ENCODE results near the gene SIT1.
A peak's percentile ranks its signal among the peaks of the same experiment; 100 is the strongest.

Gene SIT1

DNA sequence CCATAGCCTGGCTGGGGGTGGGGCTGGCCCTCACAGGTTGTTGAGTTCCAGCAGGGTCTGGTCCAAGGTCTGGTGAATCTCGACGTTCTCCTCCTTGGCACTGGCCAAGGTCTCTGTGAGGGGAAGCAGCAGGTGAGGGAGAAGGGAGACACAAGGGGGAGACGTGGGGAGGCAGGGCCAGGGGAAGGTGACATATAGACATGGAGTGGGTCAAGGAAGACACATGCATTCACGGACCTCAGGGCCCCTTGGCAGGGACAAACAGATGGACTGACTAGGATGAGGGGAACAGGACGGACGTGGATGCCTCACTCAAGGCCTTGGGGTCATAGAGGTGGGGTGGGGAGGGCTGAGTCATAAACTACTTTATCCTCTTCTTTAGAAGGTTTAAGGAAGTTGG lies 31.3 kb upstream of the SIT1 start:
- DNase-seq: no peak

DNA sequence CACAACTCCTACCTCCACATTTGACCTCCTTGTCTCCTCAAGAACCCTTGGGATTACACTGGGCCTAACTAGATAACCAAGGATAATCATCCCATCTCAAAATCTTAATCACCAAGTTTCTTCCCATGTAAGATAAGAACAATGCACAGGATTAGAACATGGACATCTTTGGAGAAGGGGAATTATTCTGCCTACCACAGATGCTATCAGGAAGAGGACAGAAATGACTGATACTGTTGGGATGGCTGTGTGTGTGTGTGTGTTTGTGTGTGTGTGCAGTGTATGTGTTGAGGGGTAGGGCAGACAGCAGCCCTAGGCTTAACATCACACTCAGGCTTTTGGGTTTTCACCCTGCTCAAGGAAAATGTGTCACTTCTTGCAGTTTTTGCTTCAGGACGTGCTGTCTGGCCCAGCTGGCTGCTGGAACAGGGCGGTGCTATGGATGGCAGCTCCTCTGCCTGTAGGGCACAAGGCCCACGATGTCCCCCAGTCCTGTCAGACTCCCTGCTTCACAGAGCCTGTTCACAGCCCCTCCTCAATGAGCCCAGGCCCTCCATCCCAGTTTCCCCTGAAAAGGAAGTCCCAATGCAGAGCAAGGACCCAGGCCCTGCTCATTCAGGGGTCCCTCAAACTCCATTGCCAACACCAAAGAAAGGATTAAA lies 30.7 kb upstream of the SIT1 start:
- DNase-seq: no peak

DNA sequence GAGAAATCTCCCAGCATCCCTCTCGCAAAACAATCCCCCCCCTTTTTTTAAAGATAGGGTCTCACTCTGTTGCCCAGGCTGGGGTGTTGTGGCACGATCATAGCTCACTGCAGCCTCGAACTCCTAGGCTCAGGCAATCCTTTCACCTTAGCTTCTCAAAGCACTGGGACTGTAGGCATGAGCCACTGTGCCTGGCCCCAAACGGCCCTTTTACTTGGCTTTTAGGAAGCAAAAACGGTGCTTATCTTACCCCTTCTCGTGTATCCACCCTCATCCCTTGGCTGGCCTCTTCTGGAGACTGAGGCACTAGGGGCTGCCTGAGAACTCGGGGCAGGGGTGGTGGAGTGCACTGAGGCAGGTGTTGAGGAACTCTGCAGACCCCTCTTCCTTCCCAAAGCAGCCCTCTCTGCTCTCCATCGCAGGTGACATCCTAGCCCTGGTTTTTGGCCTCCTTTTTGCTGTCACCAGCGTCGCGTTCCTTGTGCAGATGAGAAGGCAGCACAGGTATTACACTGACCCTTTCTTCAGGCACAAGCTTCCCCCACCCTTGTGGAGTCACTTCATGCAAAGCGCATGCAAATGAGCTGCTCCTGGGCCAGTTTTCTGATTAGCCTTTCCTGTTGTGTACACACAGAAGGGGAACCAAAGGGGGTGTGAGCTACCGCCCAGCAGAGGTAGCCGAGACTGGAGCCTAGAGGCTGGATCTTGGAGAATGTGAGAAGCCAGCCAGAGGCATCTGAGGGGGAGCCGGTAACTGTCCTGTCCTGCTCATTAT lies 29.8 kb upstream of the SIT1 start:
- no peak for DNase-seq

DNA sequence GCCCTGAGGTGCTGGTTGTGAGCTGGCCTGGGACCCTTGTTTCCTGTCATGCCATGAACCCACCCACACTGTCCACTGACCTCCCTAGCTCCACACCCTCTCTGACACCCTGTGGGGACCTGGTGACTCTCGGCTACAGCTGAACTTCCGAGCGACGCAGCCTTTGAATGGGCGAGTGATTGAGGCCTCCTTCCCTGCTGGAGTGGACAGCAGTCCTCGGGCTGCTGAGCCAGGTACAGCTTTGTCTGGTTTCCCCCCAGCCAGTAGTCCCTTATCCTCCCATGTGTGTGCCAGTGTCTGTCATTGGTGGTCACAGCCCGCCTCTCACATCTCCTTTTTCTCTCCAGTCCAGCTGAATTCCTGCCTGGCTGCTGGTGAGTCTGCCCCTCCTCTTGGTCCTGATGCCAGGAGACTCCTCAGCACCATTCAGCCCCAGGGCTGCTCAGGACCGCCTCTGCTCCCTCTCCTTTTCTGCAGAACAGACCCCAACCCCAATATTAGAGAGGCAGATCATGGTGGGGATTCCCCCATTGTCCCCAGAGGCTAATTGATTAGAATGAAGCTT lies 29.1 kb upstream of the SIT1 start:
- no peak for DNase-seq

DNA sequence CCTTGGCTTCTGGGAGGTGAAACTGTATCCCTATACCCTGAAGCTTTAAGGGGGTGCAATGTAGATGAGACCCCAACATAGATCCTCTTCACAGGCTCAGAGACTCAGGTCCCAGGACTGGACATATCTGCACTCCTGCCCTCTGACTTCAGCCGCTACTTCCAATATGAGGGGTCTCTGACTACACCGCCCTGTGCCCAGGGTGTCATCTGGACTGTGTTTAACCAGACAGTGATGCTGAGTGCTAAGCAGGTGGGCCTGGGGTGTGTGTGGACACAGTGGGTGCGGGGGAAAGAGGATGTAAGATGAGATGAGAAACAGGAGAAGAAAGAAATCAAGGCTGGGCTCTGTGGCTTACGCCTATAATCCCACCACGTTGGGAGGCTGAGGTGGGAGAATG lies 28.4 kb upstream of the SIT1 start:
- no peak for DNase-seq

DNA sequence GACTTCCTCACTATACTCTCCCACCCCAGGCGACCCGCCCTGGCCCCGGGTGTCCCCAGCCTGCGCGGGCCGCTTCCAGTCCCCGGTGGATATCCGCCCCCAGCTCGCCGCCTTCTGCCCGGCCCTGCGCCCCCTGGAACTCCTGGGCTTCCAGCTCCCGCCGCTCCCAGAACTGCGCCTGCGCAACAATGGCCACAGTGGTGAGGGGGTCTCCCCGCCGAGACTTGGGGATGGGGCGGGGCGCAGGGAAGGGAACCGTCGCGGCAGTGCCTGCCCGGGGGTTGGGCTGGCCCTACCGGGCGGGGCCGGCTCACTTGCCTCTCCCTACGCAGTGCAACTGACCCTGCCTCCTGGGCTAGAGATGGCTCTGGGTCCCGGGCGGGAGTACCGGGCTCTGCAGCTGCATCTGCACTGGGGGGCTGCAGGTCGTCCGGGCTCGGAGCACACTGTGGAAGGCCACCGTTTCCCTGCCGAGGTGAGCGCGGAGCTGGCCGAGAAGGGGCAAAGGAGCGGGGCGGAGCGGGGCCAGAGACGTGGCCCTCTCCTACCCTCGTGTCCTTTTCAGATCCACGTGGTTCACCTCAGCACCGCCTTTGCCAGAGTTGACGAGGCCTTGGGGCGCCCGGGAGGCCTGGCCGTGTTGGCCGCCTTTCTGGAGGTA lies 25.1 kb upstream of the SIT1 start:
- DNase-seq: no peak

DNA sequence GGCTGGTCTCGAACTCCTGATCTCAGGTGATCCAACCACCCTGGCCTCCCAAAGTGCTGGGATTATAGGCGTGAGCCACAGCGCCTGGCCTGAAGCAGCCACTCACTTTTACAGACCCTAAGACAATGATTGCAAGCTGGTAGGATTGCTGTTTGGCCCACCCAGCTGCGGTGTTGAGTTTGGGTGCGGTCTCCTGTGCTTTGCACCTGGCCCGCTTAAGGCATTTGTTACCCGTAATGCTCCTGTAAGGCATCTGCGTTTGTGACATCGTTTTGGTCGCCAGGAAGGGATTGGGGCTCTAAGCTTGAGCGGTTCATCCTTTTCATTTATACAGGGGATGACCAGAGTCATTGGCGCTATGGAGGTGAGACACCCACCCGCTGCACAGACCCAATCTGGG lies 24.5 kb upstream of the SIT1 start:
- DNase-seq: no peak

DNA sequence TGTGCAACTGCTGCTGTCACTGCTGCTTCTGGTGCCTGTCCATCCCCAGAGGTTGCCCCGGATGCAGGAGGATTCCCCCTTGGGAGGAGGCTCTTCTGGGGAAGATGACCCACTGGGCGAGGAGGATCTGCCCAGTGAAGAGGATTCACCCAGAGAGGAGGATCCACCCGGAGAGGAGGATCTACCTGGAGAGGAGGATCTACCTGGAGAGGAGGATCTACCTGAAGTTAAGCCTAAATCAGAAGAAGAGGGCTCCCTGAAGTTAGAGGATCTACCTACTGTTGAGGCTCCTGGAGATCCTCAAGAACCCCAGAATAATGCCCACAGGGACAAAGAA lies 23.3 kb upstream of the SIT1 start:
- no peak for DNase-seq

DNA sequence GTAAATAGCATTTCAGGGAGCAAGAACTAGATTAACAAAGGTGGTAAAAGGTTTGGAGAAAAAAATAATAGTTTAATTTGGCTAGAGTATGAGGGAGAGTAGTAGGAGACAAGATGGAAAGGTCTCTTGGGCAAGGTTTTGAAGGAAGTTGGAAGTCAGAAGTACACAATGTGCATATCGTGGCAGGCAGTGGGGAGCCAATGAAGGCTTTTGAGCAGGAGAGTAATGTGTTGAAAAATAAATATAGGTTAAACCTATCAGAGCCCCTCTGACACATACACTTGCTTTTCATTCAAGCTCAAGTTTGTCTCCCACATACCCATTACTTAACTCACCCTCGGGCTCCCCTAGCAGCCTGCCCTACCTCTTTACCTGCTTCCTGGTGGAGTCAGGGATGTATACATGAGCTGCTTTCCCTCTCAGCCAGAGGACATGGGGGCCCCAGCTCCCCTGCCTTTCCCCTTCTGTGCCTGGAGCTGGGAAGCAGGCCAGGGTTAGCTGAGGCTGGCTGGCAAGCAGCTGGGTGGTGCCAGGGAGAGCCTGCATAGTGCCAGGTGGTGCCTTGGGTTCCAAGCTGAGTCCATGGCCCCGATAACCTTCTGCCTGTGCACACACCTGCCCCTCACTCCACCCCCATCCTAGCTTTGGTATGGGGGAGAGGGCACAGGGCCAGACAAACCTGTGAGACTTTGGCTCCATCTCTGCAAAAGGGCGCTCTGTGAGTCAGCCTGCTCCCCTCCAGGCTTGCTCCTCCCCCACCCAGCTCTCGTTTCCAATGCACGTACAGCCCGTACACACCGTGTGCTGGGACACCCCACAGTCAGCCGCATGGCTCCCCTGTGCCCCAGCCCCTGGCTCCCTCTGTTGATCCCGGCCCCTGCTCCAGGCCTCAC lies 22.6 kb upstream of the SIT1 start, which contains the start of gene CA9:
Gene CA9, plus strand, starts transcription at position 797 of the 893 bp plus-strand sequence. Its CDS starts 32 bp downstream, at position 829.
- DNase-seq: no peak

DNA sequence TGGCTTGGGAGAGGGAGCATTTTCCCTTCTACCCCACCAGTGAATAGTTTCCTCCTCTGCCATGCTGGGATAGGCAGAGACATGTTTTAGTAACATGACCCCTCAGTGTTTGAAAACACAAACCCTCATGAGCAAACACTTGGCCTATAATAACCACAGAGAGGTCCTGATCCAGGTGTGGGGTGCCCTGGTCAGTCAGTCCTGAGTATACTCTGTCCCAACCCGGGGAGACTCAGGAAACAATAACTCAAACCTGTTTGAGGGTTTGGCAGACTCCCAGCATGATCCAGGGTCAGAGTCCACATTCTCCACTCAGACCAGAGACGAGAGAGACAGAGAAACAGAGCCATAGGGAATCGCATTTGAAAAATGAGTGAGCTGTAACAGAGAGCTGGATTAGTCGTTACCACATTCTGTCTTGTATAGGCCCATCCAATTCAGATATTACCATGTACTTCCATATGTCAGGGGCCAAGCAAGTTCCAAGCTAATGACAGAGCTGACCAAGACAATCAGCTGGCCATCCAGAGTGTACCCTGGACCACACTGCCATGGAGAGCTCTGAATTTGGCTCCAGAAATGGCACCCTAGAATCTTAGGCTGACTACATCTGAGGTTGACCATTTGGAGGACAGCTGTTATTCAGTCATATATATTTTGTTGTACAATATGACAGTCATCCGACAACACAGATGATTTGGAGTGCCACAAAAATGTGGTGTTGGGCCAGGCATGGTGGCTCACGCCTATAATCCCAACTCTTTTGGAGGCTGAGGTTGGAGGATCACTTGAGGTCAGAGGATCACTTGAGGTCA lies 18.8 kb upstream of the SIT1 start:
- no peak for DNase-seq

DNA sequence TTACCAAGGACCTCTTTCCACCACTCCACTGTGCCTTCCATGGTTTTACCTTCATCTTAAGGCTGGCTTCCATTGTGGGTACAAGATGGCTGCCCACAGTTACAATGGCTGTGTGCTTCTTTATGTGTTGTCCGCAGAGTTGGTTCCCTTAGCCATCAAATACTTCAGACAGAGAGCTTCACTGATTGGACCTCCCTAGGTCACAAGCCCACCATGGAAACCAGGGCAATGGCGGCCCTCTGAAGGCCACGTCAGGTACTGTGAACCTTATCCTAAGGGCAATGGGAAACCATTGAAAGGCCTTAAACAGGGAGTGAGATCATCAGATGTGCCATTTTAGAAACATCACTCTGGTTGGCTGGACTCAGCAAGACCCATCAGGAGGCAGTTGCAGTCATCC lies 17.2 kb upstream of the SIT1 start:
- no peak for DNase-seq

DNA sequence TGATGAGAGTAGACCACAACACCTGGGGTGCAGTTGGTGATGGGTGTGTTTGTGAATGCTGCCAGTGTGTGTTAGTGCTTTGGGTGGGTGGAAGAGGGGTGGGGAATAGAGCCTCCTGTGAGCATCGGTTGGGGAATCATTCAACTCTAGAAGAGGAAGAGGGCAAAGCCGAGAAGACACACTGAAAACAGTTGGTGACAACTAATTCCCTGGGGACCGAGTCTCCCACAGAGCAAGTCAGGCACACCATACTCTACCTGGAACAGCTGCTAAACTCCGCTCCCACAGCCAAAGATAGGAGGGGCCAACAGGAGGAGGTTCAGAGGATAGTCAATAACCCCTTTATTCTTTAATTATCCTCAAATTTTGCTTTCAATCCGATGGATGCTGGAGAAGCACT lies 15.8 kb upstream of the SIT1 start:
- no peak for DNase-seq

DNA sequence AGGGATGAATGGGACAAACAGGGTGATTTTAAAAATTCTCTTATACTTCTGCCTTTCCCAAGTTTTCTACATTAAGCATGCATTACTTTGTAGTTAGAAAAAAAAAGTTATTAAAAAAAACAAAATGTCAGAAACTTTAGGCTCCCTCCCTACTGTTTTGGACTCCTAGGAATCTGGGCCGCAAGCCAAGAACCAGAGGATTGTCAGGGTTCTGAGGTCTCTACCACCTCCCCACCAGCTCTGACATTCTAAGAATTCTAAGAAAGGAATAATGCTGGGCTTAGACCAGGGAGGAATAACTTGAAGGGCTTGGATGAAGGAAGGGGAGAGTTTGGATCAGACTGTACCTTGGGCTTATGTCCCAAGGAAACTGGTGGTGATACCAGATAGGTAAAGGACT lies 15.3 kb upstream of the SIT1 start:
- no peak for DNase-seq

DNA sequence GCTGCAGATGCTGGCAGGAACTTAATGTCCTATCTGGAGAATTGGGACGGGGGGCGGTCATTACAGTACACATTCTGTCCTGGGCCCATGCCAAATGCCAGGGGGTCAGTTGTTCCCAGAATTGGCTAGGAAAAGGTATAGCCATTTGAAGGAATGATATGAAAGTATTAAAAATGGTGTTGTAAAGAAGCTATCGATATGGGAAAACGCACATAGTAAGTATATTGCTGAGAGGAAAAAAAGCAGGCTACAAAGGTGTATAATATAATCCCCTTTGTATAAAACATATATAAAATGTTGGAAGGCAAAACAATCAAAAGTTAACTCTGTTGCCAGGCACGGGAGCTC lies 14.7 kb upstream of the SIT1 start:
- DNase-seq: no peak

DNA sequence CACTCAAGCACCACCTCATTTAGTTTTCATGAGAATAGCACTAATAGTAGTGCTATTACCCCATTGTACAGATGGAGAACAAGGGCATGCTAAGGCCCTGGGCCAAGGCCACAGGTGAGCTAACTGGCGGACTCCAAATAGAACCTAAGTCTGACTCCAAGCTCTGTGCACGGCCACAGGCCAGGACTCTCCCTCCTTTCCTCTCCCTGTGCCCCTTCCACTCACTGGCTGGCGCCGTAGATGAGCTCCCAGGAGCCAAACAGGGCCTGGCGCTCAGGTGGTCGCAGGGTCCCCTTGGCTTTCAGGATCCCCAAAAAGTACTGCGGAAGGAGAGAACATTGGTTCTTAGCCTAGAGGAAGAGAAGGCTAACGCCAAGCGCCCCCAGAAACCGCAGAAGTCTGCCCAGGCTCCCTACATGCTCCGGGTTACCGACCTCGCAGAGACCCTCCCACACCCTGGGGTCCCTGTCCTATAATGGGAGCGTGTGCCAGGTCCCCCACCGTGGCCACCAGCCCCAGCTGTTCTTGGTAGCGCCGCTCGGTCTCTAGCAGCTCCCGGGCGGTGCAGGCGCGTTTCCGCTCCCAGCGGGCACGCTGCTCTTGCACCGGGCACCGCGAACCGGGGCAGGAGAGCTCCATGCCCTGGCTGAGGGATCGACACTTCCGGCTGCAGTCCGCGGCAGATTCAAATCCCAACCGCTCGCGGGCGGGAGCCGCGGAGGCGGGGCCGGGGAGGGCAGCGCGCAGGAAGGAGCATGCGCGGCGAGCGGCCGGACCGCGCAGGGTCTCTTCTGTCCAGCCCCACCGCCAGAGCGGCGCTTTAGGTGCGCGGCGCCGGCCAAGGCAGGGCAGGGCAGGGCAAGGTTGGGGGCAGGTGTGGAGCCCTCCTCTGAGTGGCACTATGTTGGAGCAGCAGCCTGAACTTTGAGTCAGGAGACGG lies 14.1 kb upstream of the SIT1 start, which contains the start of gene ARHGEF39:
Gene ARHGEF39, minus strand, starts transcription at position 665 of the 940 bp plus-strand sequence. Its CDS starts 26 bp downstream, at position 639.
- DNase-seq: peak; percentile 60

DNA sequence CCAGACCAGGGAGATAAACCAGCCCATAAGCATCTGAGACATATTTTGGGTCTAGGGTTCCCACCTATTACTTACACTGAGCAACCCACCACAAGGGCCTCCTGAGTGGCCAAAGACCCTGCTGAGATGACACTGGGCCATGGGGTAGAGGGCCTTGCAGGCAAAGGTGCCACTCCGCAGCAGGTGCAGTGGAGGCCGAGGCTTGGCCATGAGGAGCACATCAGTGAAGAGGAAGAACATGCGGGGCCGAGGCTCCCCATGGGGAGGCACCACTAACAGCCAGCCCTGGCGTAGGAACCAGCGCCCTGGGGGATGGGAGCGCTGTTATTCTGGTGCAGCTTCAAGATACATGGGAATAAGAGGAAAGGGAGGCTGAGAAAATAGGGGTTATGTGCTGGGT lies 11.7 kb upstream of the SIT1 start:
- DNase-seq: no peak

DNA sequence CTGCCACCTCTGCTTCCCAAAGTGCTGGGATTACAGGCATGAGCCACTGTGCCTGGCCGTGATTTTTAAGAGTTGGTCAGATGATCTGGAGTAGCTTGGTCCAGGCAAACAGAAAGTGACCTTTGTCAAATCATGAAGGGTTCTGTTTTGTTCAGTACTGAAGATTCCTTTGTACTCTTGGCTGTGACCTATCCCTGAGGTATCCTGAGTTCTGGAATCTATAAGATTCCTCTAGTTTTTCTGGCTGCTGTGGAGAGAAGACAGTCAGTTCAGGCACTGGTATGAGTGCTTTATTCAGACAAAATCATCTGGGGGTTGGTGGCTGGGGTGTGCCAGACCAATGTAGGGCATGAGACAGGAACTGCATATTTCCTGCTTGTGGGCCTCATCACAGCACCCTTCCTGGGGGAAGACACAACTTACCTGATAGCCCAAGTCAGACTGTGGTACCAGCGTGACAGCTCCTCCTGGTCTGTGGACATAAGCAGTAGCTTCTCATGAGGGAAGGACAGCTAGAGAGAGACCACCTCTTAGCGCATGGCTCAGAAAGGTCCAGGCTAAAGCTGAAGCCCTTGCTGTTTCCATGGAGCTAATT lies 11.1 kb upstream of the SIT1 start:
- DNase-seq: peak; percentile 65

DNA sequence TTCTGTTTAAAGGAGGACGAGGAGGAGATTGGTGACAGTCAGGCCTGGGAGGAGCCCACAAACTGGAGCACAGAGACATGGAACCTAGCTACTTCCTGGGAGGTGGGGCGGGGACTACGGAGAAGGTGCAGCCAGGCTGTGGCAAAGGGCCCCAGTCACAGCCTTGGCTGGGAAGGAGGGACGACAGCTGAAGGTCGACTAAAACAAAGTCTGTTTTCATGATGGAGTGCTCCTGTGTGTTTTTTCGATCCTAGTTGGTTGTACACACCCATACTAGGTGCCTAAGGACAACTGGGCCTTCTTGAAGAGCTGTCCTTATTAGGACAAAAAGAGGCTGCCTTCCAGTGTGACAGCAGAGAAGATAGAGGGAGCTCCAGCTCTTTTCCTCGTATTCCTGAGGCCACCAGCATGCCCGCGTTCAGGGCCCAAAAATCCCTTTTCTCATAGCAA lies 10.3 kb upstream of the SIT1 start:
- no peak for DNase-seq

DNA sequence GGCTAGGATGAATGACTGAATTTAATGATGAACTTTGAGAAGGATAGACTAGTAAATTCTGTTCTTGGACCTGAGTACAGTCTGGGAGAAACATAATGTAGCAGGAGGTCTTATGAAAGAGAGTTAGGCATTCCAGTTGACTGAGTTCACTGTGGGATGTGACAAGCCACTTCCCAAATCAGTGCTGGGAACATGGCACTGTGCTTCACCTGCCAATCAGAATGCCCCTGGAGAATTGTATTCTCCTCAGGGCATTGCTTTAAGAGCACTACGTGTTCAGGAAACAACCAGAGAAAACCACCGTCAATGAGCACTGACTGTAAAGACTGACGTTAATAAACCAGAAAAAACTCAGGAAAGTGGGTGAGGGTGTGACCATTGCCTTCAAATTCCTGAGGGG lies 8.6 kb upstream of the SIT1 start:
- no peak for DNase-seq

DNA sequence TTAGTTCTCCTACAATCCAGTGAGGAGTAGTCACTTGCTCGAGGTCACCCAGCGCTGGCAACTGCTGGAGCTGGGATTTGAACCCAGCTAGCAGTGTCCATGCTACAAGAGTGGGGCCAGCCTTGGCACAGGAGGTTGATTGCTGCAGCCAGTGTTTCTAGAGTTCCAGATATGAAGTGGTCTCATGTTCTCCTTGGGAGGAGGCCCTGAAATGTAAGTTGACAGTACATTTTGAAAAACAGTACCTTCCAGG lies 8.2 kb upstream of the SIT1 start:
- DNase-seq: no peak

Data from CD4-positive, alpha-beta T cell treated with Interleukin-15 for 1 hour (primary cell).